ENCODE data around the gene ATRAID.

Gene ATRAID

DNA sequence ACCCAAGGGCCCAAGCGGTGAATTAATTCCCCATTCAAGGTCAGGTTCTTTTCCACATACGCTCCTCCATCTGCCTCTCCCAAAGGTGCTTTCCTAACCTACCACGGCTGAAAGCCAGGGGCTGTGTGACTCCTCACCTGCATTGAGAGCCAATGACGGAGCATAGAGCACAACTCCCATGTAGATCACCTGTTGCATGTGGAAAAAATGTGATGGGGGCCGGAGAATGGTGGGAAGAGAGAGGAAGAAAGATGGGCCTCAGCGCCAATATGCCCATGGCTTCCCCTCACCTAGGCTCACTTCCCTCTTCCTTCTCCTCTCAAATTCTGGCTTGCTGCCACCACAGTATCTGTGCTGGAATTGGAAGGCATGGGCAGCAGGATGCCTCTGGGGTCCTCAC, 5.5 kb upstream of the ATRAID start:
- DNase-seq (ENCODE audit: insufficient read length, low spot score): peak; percentile 11
- no peak for FAIRE-seq
- TF ChIP-seq, protein P1, sequence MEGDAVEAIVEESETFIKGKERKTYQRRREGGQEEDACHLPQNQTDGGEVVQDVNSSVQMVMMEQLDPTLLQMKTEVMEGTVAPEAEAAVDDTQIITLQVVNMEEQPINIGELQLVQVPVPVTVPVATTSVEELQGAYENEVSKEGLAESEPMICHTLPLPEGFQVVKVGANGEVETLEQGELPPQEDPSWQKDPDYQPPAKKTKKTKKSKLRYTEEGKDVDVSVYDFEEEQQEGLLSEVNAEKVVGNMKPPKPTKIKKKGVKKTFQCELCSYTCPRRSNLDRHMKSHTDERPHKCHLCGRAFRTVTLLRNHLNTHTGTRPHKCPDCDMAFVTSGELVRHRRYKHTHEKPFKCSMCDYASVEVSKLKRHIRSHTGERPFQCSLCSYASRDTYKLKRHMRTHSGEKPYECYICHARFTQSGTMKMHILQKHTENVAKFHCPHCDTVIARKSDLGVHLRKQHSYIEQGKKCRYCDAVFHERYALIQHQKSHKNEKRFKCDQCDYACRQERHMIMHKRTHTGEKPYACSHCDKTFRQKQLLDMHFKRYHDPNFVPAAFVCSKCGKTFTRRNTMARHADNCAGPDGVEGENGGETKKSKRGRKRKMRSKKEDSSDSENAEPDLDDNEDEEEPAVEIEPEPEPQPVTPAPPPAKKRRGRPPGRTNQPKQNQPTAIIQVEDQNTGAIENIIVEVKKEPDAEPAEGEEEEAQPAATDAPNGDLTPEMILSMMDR (IDR thresholded peaks at IDR 0.05; ENCODE audit: insufficient read depth, missing control alignments): no peak

DNA sequence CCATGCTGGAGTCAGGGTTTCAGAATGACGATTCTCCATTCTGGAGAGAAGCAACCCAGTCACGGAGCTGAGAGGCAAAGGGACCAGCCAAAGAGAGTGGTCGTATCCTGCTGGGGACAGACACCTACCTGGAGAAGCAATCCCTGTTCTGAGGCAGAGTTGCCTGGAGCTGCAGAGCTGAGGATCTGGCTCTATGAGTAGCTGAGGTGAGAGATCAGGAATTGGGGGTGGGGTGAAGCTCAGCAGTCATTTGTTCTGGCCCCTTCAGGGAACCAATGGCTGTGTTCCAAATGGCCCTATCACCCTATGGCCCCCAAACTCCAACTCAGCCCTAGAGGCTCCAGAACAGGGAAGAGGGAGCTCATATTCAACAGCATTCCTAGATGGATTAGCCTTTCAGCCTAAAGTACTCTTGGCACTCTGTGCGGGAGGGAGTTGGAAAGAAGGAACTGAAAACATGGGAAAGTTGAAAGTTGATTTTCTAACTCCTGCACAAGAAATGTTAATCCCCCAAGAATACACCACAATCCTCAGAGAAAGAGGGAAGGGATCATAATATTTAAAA, 3.3 kb upstream of the ATRAID start:
- no peak for FAIRE-seq
- DNase-seq (ENCODE audit: insufficient read length, low spot score): no peak
- TF ChIP-seq, protein P1 (IDR thresholded peaks at IDR 0.05; ENCODE audit: insufficient read depth, missing control alignments): no peak

DNA sequence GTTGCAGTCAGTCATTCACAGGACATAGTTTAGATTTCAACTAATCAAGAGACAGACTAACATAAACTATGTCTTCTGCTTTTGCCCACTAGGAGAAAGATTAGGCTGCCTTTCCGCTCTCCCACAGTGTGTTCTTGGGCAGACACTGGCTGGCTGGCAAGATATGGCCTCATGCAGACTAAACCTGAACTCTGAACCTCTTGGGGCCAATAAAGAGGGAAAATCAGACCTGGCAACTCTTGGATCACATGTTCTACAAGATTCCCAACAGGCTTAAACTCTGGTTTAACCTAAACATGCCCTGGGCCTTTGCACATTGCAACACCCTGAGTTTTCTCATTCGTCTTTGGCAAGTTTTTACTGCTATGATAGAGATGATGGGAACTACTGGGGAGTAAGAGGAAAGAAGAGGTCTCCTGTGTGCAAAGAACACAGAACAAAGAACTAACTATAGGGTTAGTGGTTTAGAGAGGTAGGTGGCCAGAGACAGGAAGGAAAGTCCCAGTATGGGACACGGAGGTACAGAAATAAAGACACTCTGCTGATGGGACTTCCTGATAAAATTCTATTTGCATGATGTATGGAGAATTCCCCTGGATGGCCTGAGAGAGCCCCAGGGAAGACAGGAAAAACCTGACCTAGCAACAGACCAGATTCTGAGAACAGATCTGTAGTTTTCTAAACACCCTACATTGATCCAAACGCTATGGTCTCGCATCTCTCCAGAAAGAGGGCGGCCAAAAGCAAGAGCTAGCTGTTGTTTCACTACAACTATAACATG, 2.0 kb upstream of the ATRAID start:
- TF ChIP-seq, protein P1 (IDR thresholded peaks at IDR 0.05; ENCODE audit: insufficient read depth, missing control alignments): no peak
- DNase-seq (ENCODE audit: insufficient read length, low spot score) (peak; percentile 1), FAIRE-seq (no peak)

DNA sequence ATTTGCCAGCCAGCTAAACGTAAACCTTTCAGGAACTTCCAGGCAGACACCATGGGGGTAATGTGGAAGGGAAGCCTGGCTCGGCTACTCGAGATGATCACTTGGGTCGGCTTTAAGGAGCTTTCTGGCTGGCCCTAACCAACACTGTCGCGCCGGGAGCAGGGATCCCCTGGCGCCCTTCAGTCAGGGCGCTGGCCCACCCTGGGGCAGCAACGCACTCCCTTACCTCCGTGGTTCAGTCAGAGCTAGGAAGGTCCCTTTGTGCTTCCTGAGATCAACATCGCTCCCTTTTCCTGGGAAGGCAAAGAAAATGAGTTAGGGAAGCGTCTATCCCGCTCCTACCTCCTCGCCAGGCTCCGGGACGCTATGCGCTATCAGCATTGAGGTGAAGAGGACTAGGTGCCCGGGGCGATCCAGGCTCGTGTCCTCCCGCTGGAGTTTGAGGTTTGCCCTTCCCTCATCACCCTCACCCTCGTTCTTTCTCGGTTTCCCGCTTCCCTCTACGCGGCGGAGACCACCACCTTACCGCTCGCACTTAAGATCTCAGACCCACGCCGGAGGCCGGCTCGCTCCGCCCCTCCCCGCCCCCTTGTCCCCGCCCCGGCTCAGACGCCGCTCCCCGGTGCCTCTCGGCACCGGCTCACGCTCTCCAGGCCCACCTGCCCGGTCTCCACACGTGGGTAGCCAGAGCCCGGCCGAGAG, 449 bp upstream of the ATRAID start:
- peak; percentile 31 for DNase-seq (ENCODE audit: insufficient read length, low spot score)
- TF ChIP-seq, protein P1 (IDR thresholded peaks at IDR 0.05; ENCODE audit: insufficient read depth, missing control alignments): no peak
- no peak for FAIRE-seq

DNA sequence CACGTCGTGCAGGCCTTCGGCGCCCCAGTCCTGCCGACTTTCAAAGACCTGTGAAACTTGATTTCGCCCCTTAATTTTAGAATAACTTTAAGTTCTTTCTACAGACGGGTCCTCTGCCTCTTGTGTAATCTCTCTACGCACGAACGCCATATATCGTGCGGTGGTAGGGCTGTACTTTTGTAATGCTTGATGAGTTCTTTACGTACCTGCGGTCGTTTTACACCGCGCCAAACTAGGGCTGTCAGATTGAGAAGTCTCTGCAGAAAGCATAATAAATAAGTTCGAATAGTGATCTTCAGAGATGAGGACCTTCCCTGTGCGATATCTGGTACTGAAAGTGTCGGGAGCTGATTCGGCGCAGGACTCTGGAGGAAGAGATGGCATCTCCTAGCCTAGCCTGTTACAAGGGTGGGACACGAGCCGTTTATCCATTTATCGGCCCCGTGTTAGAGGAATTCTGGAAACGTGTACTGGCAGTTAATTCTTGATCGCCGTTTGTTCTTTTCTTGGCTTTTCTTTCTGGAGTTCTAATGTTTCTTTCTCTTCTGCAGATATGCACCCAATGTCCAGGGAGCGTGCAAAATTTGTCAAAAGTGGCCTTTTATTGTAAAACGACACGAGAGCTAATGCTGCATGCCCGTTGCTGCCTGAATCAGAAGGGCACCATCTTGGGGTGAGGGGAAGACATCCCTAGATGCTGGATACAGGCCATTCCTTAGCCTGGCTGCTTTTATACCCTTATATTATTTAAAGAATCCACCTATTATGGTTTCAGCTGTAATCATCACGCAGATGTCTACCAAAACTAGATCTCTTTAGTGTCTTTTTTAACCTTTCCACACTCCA, 1.0 kb downstream of the ATRAID start:
- TF ChIP-seq, protein P1 (IDR thresholded peaks at IDR 0.05; ENCODE audit: insufficient read depth, missing control alignments): no peak
- no peak for FAIRE-seq
- DNase-seq (ENCODE audit: insufficient read length, low spot score): no peak

DNA sequence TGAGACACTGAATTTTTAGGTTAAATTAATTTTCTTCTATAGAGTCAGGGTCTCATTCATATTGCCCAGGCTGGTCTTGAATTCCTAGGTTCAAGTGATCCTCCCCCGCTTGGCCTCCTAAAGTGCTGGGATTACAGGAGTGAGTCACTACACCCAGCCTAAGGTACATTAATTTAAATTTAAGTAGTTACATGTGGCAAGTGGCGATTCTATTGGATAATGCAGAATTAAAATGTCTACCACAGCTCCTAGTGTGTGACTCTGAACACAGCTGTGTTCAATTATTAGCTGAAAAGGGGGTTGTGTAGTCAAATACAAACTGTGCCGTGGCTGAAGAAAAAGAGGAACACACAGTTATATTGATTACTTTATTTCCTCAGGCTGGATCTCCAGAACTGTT, 3.1 kb downstream of the ATRAID start:
- DNase-seq (ENCODE audit: insufficient read length, low spot score) (no peak), FAIRE-seq (no peak)
- TF ChIP-seq, protein P1 (IDR thresholded peaks at IDR 0.05; ENCODE audit: insufficient read depth, missing control alignments): no peak
